K562 (cell line): ENCODE measurements around the gene GNAI2. TPM values are rescaled to one million over a fixed set of nuclear protein-coding genes. Genes with fewer than 3 reads are reported as not detected.
A peak's percentile ranks its signal among the peaks of the same experiment; 100 is the strongest.

ENCODE experiments used
- ATAC-seq: fragments of 200-7000 bp; cut with Tn5 transposase; 3 replicates; pipeline ENCODE4 v1.9.1; 2020; ENCODE audit warnings: moderate library complexity
- BruUV-seq: library from RNA; stranded (reverse); fragments of 400-500 nt; replicated peaks from 2 replicates; lab custom pipeline; 2021; lab: Mats Ljungman, UMichigan
- CTCF ChIA-PET: fragments of 300-600 bp; formaldehyde crosslinking; extraction: SDS; loops from one replicate; lab custom pipeline; 2021; ENCODE audit warnings: low intra/inter-chr PET ratio; lab: Yijun Ruan, JAX
- POLR2A ChIA-PET: fragments of 300-600, 350-650 bp; sonication (Branson Sonifier 250); formaldehyde crosslinking; extraction: SDS; loops from one replicate; lab custom pipeline; 2021; ENCODE audit warnings: antibody characterized with exemption, inconsistent platforms; lab: Yijun Ruan, JAX
- DNase-seq, 4 experiments: peaks; one replicate each; pipeline versions ENCODE4 v3.0.0 to v3.0.0-alpha.2; 2011 to 2018; ENCODE audit warnings: low spot score in 3 of 4, mixed read lengths in 3 of 4; ENCODE audit errors: extremely low read depth in 1 of 4
- FAIRE-seq: peaks from 2 replicates; lab custom pipeline; 2011; peaks lifted over from hg19 to GRCh38; lab: Jason Lieb, UNC
- H2AFZ ChIP-seq: 2 replicates; pipeline ENCODE4 v1.6.0; 2011; ENCODE audit warnings: low read depth, low read length, control low read depth, inconsistent platforms
- H3K27ac ChIP-seq: fragments of 200-600 bp; 3 replicates; pipeline ENCODE4 v1.8.0; 2011; ENCODE audit warnings: low read depth, mild to moderate bottlenecking, control low read depth, inconsistent platforms, low read length, moderate library complexity, mixed read lengths; ENCODE audit errors: extremely low read depth
- H3K27me3 ChIP-seq, 2 experiments: fragments of 300-600 bp in 1 of 2; 2 replicates in 1 of 2; 3 replicates in 1 of 2; pipeline versions ENCODE4 v1.6.0 to v1.8.0; 2011; ENCODE audit warnings: inconsistent platforms in 2 of 2, low read length in 2 of 2, mild to moderate bottlenecking in 1 of 2, mixed read lengths in 1 of 2, moderate library complexity in 1 of 2; ENCODE audit not compliant: control insufficient read depth in 2 of 2, insufficient read depth in 2 of 2
- H3K36me3 ChIP-seq: fragments of 300-600 bp; 3 replicates; pipeline ENCODE4 v1.8.0; 2011; ENCODE audit warnings: mild to moderate bottlenecking, low read length, inconsistent platforms; ENCODE audit not compliant: control insufficient read depth, insufficient read depth
- H3K4me1 ChIP-seq, 2 experiments: fragments of 200-600 bp in 1 of 2; replicated peaks in 1 of 2; 2 replicates in 1 of 2; 3 replicates in 1 of 2; pipeline versions ENCODE4 v1.5.1 to v1.8.0; 2011; ENCODE audit warnings: inconsistent platforms in 2 of 2, low read length in 2 of 2, mild to moderate bottlenecking in 1 of 2, mixed read lengths in 1 of 2, moderate library complexity in 1 of 2; ENCODE audit not compliant: control insufficient read depth in 2 of 2, insufficient read depth in 2 of 2
- H3K4me2 ChIP-seq: 2 replicates; pipeline ENCODE4 v1.6.1; 2011; ENCODE audit warnings: low read length, control low read depth, inconsistent platforms, mixed read lengths; ENCODE audit not compliant: insufficient read depth
- H3K4me3 ChIP-seq: fragments of 200-600 bp; sonication (generic), shearing (Covaris generic); 2 replicates; pipeline ENCODE4 v1.5.1; 2016; ENCODE audit warnings: control low read depth, inconsistent platforms
- H3K79me2 ChIP-seq: fragments of 200-600 bp; 3 replicates; pipeline ENCODE4 v1.8.0; 2011; ENCODE audit warnings: low read length, inconsistent platforms; ENCODE audit not compliant: control insufficient read depth, insufficient read depth
- H3K9ac ChIP-seq, 2 experiments: 2 replicates each; pipeline versions ENCODE4 v1.6.0 to v1.6.1; 2011; ENCODE audit warnings: low read depth in 2 of 2, low read length in 2 of 2, control low read depth in 1 of 2, inconsistent platforms in 1 of 2, mild to moderate bottlenecking in 1 of 2, mixed read lengths in 1 of 2; ENCODE audit not compliant: insufficient read depth in 1 of 2
- H3K9me1 ChIP-seq: one replicate; pipeline ENCODE4 v1.6.0; 2011; ENCODE audit warnings: inconsistent platforms, mild to moderate bottlenecking, low read length, moderate library complexity; ENCODE audit not compliant: control insufficient read depth, insufficient read depth
- H3K9me3 ChIP-seq: replicated peaks from 2 replicates; pipeline ENCODE4 v1.5.1; 2011; ENCODE audit warnings: low read depth, low read length, inconsistent platforms; ENCODE audit not compliant: control insufficient read depth, insufficient read depth
- H4K20me1 ChIP-seq: replicated peaks from 2 replicates; pipeline ENCODE4 v1.6.1; 2011; ENCODE audit warnings: low read length, inconsistent platforms, mixed read lengths; ENCODE audit not compliant: control insufficient read depth, insufficient read depth
- GATAD2A ChIP-seq: fragments of 450-650 bp; IDR thresholded peaks from 2 replicates; pipeline ENCODE4 v1.6.1; 2017
- NFIC ChIP-seq: fragments of 450-650 bp; IDR thresholded peaks from 2 replicates; pipeline ENCODE4 v1.6.1; 2017; ENCODE audit warnings: mild to moderate bottlenecking, inconsistent platforms
- POLR2G ChIP-seq: fragments of 200-400 bp; formaldehyde crosslinking; IDR thresholded peaks from 2 replicates; pipeline ENCODE4 v1.6.1; 2017; ENCODE audit warnings: low read depth, mild to moderate bottlenecking, antibody characterized with exemption, low read length, moderate library complexity
- RBFOX2 ChIP-seq: fragments of 200-400 bp; formaldehyde crosslinking; IDR thresholded peaks from 2 replicates; pipeline ENCODE4 v1.6.1; 2017; ENCODE audit warnings: low read depth, mild to moderate bottlenecking, low read length, moderate library complexity
- ZNF57 ChIP-seq: fragments of 450-650 bp; formaldehyde crosslinking; IDR thresholded peaks from 2 replicates; pipeline ENCODE4 v1.4.0; 2020; ENCODE audit warnings: mild to moderate bottlenecking, moderate library complexity
- WGBS: fragments of 100-300 bp; shearing (Covaris generic); methylation state at CpG from one replicate; pipeline ENCODE4 v1.1.6; 2016; ENCODE audit warnings: low coverage, mixed read lengths; ENCODE audit not compliant: insufficient coverage; ENCODE audit errors: missing lambda C conversion rate; 5-methylcytosine and 5-hydroxymethylcytosine counted together
- in situ Hi-C: fragments of 300-500 bp; cut with MboI; formaldehyde crosslinking; loops from 4 replicates; pipeline ENCODE4 v1.15.0; 2018; ENCODE audit warnings: inconsistent platforms, mixed read lengths
- intact Hi-C: fragments of 100-400 bp; cut with micrococcal nuclease; formaldehyde crosslinking; loops from 2 replicates; pipeline ENCODE4 v1.14.2; 2022
- polyA plus RNA-seq, 8 experiments: library from polyadenylated mRNA; depleted of rRNA in 4 of 8; stranded (reverse) in 5 of 8; unstranded in 3 of 8; fragments of >200 nt; fragmentation: Nextera tagmentation in 2 of 8; fragmentation: Illumina TruSeq in 1 of 8; extraction: Ambion mirVana in 2 of 8; extraction: Trizol in 1 of 8; gene quantifications; 2 replicates each; pipeline versions ENCODE4 v1.2.1 to v1.2.3, GENCODE V29; 2011 to 2014; ENCODE audit warnings: inconsistent platforms in 1 of 8, missing spikeins in 1 of 8
- total RNA-seq, 7 experiments: library from RNA; depleted of rRNA in 6 of 7; stranded (reverse); fragments of >200 nt in 6 of 7; fragmentation: Illumina TruSeq in 2 of 7; extraction: Trizol in 2 of 7; gene quantifications; 2 replicates each; pipeline versions ENCODE4 v1.2.1 to v1.2.3, GENCODE V29; 2011 to 2021; ENCODE audit warnings: low replicate concordance in 1 of 7

Gene GNAI2
- total and polyA plus RNA-seq, 9 of the 15 experiments (the other 6 are each of a cell fraction or from before 2014, with no cell fraction given), result 1.1 to 72.2 (median 42.7) TPM

DNA sequence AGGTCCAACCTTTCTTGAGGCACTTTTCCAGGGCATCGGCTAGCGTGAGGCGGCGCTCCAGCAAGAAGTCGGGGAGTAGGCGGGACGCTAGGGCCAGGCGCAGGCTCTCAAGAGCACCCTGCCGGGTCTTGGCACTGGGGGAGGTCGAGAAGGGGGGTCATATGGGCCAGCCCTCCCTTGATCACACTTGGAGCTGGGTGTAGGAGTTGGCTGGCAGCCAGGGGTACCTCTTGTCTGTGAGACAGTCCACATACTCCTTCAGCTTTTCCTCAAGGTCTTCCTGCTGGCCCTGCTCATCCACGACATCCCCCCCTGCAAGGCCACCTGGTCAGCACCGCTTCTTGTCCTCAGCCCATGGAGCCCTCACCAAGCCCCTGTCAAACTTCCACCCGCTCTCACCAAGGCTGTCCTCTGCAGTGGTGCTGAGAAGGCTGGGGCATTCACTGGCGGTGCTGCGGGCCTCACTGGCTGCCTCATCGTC, 54.2 kb downstream of the GNAI2 start:
- H3K4me3 ChIP-seq, result no peak overlapping the region; the same call in 1 of the 2 replicates
- in situ Hi-C loops, result no loop called here
- peaks cover 30% of the 10 kb centered on the region for H3K79me2 ChIP-seq
- H3K27me3 ChIP-seq, result no peaks in the 10 kb centered on the region
- WGBS, result 92% methylated on average over 6 of the region's 16 CpGs
- POLR2A ChIA-PET, result no interaction called here
- peaks cover 49% of the 10 kb centered on the region; the same call in 2 of the 3 replicates for H3K36me3 ChIP-seq
- CTCF ChIA-PET, result no interaction called here
- H3K4me2 ChIP-seq, result no peak overlapping the region
- no peaks in the 10 kb centered on the region for H4K20me1 ChIP-seq
- no peak for ATAC-seq
- no peak for FAIRE-seq
- peaks cover 8 to 62% of the 10 kb centered on the region in 2 experiments; a peak in 3 of 5 replicates for H3K4me1 ChIP-seq
- TF ChIP-seq ZNF57 (CRISPR knock-in tag) (no peak), POLR2G (peak; percentile 32; the same call in 1 of the 2 replicates), RBFOX2 (peak; percentile 44), GATAD2A (no peak), NFIC (peak; percentile 50)
- H3K27ac ChIP-seq, result no peak overlapping the region
- BruUV-seq, result no TSS peak
- intact Hi-C loops, result no loop called here
- DNase-seq, result no peak
- H2AFZ ChIP-seq, result no peak overlapping the region
- no peaks in the 10 kb centered on the region for H3K9me1 ChIP-seq
- H3K9ac ChIP-seq, result peak overlapping the region in 1 of 2 experiments; percentile 81; a peak in 2 of 4 replicates
- H3K9me3 ChIP-seq, result no peaks in the 10 kb centered on the region
